Right kidney (tissue), 9 donors: ENCODE data around the gene UBE2Q1.

Source experiments
- DNase-seq: peaks from one replicate; pipeline ENCODE4 v3.0.0-alpha.2; 2016
- long read RNA-seq, 8 donors: transcript quantifications; one replicate each; lab custom pipeline, GENCODE V29; 2026

Gene UBE2Q1
- long read RNA-seq, donor 1, transcript UBE2Q1-201 (13 exons, 3,210 nt), result major isoform, 26 of 40 reads
- long read RNA-seq, donor 1, partial matches to known transcripts, result 14 of 40 reads
- long read RNA-seq, donor 1, other reads (novel, unspliced or antisense), result 0 of 40 reads
- long read RNA-seq, donor 2, transcript UBE2Q1-201 (13 exons, 3,210 nt), result major isoform, 14 of 26 reads
- long read RNA-seq, donor 2, partial matches to known transcripts, result 12 of 26 reads
- long read RNA-seq, donor 2, other reads (novel, unspliced or antisense), result 0 of 26 reads
- long read RNA-seq, donor 3, transcript UBE2Q1-201 (13 exons, 3,210 nt), result major isoform, 9 of 9 reads
- long read RNA-seq, donor 3, partial matches to known transcripts, result 0 of 9 reads
- long read RNA-seq, donor 3, other reads (novel, unspliced or antisense), result 0 of 9 reads
- long read RNA-seq, donor 4, transcript UBE2Q1-201 (13 exons, 3,210 nt), result major isoform, 19 of 45 reads
- long read RNA-seq, donor 4, partial matches to known transcripts, result 25 of 45 reads
- long read RNA-seq, donor 4, other reads (novel, unspliced or antisense), result 0 of 45 reads
- long read RNA-seq, donor 5, transcript UBE2Q1-201 (13 exons, 3,210 nt), result major isoform, 35 of 35 reads
- long read RNA-seq, donor 5, partial matches to known transcripts, result 0 of 35 reads
- long read RNA-seq, donor 5, other reads (novel, unspliced or antisense), result 0 of 35 reads
- long read RNA-seq, donor 6, transcript UBE2Q1-201 (13 exons, 3,210 nt), result major isoform, 16 of 37 reads
- long read RNA-seq, donor 6, partial matches to known transcripts, result 21 of 37 reads
- long read RNA-seq, donor 6, other reads (novel, unspliced or antisense), result 0 of 37 reads
- long read RNA-seq, donor 7, transcript UBE2Q1-201 (13 exons, 3,210 nt), result major isoform, 19 of 48 reads
- long read RNA-seq, donor 7, partial matches to known transcripts, result 29 of 48 reads
- long read RNA-seq, donor 7, other reads (novel, unspliced or antisense), result 0 of 48 reads
- long read RNA-seq, donor 8, transcript UBE2Q1-201 (13 exons, 3,210 nt), result major isoform, 23 of 29 reads
- long read RNA-seq, donor 8, partial matches to known transcripts, result 6 of 29 reads
- long read RNA-seq, donor 8, other reads (novel, unspliced or antisense), result 0 of 29 reads

- peak; percentile 28 for DNase-seq
These were observed at the start of gene UBE2Q1 for GRCh38 chr1:154557939-154558719. Gene UBE2Q1, minus strand, starts transcription at chr1:154558662. Its CDS starts 109 bp downstream, at chr1:154558553.

GRCh38 chr1:154607609-154608396 is 49.3 kb upstream of the UBE2Q1 start, which contains the start of gene ADAR:
Gene ADAR, minus strand, starts transcription at chr1:154608186. Its CDS starts 180 bp downstream, at chr1:154608006.
- DNase-seq, result peak; percentile 93

- DNase-seq, result no peak
These were observed 48.7 kb upstream of the UBE2Q1 start for GRCh38 chr1:154607106-154607608.

- DNase-seq, result no peak
These were observed 47.1 kb upstream of the UBE2Q1 start for GRCh38 chr1:154605534-154605933.

GRCh38 chr1:154603317-154603716 is 44.9 kb upstream of the UBE2Q1 start:
- no peak for DNase-seq

GRCh38 chr1:154599658-154600057 is 41.2 kb upstream of the UBE2Q1 start:
- no peak for DNase-seq

- DNase-seq, result no peak
These were observed 40.6 kb upstream of the UBE2Q1 start for GRCh38 chr1:154598871-154599635.

GRCh38 chr1:154595621-154596020 is 37.2 kb upstream of the UBE2Q1 start:
- no peak for DNase-seq

GRCh38 chr1:154594811-154595210 is 36.3 kb upstream of the UBE2Q1 start:
- no peak for DNase-seq

DNA sequence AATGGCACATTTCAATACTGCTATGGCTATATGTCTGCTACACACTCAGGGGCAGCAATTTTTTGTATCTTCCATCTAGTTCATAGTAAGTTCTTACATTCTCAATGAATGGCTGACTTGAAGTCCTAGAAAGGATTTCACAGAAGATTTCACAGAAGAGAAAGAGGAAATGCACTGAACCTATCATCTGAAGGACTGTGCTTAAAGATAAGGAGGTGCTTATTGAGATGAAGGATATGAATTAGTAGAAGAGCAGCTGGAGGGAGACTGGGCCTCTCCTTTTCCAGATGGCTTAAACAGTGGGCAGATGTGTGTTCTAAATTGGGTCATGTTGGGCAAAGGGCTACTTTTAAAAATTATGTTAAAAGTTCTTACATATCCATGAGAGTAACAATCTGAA is 34.9 kb upstream of the UBE2Q1 start:
- no peak for DNase-seq

DNA sequence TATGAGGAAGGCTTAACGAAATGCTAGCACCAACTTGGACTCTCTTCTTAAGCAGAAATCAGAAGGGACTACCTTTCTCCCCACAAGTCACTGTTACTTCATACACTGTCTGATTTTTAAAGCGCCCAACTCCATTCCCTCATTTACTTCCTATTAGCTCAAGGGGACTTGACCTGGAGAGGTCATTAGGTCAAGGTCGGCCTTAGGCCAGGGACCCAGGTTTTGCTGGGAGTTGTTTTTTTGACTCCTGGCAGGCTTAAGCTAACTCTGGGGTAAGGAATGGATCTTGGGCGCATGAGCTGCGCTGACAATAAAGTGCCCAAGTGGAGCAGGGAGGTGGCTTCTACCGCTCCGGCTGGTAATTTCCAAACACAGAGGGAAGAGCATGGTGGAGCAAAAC is 32.7 kb upstream of the UBE2Q1 start:
- DNase-seq, result no peak

DNA sequence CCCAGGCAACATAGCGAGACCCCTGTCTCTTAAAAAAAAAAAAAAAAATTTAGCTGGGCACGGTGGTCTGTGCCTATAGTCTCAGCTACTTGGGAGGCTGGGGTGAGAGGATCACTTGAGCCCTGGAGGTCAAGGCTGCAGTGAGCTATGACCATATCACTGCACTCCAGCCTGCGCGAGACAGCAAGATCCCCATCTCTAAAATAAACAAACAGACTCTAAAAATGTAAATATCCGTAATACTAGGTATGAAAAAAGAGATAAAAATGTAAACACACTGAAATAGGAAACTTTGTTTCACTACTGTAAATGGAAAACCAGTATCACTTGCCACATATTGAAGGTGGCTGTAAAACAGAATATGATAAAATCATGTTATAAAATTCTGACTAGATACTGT is 32.3 kb upstream of the UBE2Q1 start:
- DNase-seq, result no peak

- DNase-seq, result no peak
These were observed 31.3 kb upstream of the UBE2Q1 start for GRCh38 chr1:154589780-154590179.

DNA sequence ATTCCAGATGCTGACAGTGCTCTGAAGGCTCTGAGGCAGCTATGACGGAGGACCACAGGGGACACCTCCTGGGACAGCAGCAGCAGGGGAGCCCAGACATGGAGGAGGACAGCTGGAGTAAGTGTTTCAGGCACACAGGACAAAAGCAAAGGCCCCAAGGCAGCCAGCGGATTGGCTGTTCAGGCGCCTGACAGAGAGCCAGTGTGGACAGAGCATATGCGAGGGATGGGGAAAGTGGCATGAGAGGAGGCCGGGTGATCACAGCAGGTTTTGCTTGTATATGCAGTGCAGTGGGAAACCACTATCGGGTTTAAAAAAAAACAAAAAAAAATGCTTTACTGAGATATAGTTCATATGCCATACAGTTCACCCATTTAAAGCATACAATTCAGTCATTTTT is 28.2 kb upstream of the UBE2Q1 start:
- DNase-seq, result no peak

DNA sequence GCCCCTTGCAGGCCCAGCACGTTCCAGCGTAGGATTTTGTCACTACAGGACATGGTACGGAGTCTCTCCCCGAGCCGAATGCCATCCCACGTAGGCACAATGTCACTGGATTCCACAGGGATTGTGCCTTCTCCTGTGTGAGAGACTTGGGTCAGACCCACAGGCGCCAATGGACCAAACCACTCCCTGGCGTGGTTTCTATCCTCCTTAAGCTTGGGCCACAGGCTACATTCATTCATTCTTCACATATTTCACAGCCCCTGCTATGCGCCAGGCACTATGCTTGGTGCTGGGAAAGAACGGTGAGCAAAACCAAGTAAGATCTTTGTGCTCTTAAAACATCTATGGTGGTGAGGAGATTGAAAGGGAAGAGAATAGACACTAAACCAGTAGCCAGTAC is 27.8 kb upstream of the UBE2Q1 start:
- DNase-seq, result no peak

DNA sequence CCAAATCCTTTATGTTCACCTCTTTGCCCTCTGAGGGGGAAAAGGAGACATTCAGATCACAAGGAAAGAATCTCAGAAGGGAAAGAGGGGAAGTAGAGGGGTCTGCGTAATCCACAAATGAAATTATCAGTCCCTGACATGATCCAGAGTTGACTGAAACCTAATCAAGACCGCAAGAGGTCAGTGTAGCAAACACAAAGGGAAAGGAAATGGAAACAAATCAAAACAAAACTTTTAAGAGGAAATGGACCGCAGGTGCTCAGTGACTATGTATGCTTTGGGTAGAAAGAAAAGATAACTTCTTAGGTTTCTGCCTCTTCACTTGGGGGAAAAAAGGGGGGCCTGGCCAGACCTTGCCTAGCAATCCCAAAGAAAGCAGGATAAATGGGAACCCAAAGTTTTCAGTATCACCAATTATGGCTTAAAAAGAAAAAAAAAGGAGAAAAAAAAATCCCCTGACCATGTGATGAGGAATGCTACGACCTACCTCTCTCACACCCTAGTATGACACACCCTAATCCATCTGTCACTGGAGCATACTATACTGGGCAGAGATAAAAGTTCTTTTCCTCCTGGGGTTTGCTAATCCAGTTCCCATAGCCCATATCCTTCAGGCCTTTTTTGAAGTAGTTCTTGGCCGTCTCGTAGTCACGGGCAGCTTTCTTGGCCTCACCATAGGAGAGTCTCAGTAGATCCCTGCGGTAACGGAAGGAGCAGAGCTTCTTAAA is 26.0 kb upstream of the UBE2Q1 start:
- no peak for DNase-seq

DNA sequence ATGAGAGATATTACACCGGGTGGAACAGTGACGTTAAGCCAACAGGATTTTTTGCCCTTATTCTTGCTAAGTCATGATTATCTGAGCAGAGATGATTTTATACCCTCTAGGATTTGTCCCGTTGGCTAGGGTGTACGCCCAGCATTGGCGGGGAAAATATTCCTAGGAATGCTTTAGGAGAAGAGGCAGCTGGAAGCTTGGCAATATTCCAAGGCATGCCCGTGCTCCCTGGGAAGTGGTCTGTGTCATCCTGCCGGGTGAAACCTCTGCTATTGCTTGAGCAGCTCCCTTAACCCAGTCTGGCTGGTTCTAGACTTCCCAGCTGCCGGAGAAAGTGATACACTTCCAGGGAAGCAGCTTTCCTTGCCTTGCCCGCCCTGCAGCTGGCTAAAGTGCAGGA is 25.3 kb upstream of the UBE2Q1 start:
- DNase-seq, result no peak

GRCh38 chr1:154582885-154583284 is 24.4 kb upstream of the UBE2Q1 start:
- no peak for DNase-seq

GRCh38 chr1:154581766-154582165 is 23.3 kb upstream of the UBE2Q1 start:
- DNase-seq, result no peak
